T-helper 22 cell (primary cell): Measurements from ENCODE around the gene FAM83F.

ENCODE experiments used
- DNase-seq: peaks from one replicate; pipeline ENCODE4 v3.0.0-alpha.2; 2020; ENCODE audit warnings: low read depth

The FAM83F gene

DNA sequence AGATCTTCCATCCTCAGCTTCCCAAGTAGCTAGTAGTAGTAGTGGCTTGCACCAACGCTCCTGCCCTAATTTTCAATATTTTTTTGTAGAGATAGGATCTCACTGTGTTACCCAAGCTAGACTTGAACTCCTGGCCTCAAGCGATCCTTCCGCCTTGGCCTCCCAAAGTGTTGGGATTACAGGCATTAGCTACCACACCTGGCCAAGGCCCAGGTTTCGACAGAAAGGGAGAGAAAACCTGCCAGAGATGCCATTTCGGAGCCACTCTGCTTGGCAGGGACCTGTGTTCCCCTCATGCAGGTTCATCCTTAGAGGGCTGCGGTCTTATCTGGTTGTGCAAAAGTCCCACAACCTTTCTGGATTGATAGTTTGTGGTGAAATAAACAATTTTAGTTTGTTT, 41.4 kb downstream of the FAM83F start:
- no peak for DNase-seq

DNA sequence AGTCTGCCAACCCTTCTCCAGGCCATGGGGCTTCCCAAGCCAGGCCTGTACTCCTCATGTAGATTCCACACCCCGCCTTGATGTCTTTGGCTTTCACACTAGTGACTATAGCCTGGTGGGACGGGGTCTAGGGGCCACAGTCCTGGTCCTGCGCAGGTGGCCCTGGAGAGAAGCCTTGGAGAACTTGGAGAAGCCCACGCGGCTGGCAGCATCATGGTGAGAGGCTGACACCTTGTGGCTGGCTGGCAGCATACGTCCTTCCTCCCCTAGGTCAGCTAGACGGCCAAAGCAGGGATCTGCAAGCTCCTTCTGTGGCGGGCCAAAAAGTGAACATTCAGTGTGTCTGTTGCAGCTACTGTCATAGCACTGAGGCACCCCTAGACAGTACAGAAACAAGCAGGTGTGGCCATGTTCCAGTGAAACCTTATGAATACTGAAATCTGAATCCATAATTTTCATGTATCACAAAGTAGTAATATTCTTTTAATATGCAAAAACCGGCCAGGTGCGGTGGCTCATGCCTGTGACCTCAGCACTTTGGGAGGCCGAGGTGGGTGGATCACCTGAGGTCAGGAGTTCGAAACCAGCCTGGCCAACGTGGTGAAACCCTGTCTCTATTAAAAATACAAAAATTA, 42.0 kb downstream of the FAM83F start:
- DNase-seq = no peak

DNA sequence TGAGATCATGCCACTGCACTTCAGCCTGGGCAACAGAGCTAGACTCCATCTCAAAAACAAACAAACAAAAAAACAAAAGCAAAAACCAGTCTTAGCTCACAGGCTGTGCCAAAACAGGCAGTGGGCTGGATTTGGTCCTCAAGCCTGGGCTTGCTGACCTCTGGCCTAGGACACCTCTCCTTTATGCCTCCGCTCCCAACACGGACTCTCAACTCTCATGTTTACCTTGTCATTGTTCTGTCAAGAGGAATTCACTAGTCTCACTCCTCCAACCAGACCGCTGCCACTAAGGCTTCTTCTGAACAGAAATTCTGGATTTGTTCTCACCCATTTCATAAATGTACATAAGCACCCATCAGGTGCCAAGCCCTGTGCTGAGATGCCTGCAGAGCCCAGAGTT, 42.6 kb downstream of the FAM83F start:
- no peak for DNase-seq

DNA sequence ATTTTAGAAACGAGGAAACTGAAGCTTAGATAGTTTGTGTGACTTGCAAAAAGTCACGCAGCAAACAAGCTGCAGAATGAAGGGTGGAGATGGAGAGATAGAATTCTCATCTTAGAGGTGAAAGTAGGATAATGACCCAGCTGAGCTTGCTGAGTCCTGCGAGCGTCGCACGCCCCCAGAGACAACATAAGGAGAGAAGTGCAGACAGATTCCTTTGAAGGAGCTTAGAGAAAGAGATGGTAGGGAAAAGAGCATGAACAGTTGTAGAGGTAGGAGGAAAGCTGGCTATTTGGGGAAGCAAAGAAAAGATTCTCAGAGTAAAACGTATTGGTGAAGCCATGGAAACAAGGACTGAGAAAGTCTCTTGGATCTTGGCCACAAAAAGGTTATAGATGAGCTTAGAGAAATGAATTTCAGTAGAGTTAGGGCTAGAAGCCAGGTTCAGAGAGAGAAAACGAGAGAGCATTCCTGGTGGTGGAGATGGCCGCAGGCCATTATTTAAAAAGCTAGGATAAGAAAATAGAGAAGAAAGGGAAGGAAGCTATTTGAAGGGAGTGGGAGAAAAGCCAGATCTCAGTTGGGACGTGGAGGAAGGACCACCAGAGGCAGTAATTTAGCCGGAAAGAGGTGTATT, 44.8 kb downstream of the FAM83F start:
- DNase-seq = no peak

DNA sequence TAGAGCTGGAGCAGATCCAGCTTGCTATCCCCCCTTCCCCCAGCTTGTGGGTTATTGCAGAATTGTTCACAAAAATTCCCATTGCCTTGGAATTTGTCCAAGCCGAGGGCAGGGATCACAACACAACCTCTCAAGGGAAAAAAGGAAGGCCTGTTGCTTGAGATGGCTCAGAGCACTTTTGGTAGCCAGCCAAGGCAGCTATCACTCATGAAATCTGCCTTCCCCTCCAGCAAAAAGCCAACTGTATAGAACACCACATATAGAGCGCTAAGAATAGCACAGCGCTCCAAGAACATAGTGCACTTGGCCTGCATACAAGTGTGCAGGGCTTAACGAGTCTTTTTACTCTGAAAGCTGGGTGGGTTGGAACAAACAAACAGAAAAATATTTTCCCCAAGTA, 46.2 kb downstream of the FAM83F start:
- no peak for DNase-seq

DNA sequence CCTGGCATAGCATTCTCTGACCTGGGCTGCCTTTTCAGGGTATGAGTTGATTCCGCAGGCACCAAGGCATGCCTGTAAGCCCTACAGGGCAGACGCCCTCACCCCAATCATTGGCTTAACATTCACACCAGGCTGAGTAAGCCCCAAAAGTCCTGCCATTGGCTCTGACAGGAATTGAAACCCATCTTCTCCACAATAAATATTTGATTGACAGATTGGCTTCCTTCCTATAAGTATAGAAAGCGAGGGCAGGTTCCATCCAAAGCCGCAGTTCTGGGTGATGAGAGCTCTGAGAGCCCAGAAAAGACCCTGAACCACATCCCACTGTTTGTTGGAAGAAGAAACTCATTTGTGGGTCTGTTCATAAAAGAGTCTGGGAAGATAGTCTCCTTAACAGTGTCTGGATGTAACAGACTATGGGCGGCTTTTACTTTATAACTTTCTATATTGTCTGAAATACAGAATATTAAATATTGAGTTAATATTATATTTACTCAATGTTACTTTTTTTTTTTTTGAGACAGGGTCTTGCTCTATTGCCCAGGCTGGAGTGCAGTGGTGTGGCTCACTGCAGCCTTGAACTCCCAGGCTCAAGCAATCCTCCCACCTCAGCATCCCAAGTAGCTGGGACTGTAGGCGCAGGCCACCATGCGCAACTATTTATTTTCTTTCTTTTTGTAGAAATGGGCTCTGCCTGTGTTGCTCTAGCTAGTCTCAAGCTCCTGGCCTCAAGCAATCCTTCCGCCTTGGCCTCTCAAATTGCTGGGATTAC, 46.8 kb downstream of the FAM83F start:
- DNase-seq = no peak

DNA sequence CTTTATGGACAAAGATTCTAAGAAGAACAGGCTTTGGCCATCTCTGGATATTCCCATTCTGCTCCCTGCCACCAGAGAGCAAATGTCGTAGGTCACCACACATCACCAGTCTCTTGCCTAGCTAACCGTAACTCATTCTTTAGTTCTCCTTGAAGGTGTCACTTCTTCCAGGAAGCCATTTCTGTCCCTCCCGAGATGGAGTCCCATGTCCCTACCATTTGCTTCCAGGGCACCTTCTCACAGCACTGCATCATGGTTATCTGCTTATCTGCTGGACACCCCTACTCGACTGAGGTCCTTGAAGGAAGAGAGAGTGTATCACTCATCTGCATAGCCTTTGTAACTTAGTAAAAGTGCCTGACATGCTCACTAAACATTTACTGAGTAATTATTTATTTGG, 47.6 kb downstream of the FAM83F start:
- no peak for DNase-seq

DNA sequence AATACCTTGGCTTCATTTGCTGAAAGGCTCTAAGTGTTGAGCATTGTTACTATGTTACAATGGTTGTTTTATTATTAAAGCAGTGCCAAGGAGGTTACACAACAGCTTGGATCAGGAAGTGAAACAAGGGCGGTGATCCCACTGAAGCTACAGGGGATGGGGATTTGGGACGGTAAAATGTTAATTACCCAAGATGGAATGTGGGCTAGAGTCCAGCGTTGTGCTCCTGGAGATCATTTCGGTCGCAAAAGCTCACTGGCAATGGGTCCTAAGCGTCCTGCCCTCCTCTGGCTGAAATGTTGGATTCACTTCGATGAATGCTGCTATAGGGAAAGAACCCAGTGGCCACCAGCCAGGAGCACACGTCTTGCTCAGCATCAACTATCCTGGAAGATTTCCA, 48.3 kb downstream of the FAM83F start:
- DNase-seq = no peak

DNA sequence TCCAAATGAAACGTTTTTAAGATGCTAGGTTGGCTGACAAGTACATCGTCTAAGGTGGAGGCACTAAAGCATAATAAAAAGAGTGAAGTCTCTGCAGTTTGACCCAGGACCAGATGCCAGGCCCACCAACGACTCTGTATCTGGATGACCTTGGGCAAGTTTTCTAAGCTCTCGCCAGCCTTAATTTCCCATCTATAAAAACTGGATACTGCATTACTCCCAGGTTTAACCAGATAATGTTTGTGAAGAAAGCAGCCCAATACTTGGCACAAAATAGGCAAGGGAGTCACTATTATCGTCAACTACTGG, 49.0 kb downstream of the FAM83F start:
- no peak for DNase-seq

DNA sequence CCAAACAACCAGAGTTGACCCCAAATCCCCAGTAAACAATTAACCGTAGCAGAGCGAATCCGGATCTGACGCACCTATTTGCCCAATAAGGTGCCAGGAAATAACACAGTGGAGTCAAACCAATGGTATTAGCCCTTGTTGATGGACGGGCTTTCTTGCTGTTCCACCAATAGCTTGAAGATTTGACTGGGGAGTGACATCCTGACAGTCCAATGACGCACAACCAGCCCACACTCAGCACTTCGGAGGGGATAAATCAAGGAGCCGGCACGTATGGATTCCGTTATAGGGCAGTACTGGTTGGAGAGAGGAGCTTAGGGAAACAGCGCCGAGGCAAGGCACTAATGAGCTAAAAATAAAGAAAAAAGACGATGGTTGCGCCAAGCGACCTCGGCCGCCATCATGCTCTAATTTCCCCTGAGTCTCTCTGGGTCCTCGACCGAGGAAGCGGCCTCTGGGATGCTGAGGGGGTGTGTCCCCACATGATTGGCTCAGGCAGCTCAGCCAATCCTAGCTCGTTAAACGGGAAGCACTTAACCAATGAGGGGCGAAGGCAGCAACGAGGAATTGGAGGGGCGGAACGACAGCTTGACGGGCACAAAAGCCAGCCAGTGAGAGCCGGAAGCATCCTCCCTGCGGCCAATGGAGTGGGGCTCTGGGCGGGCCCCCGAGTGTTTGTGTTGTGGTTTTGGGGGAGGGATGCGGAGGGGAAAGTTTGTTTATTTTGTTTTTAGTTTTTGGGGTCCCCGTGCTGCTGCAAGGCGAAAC, 49.5 kb downstream of the FAM83F start:
- DNase-seq = peak; percentile 96

DNA sequence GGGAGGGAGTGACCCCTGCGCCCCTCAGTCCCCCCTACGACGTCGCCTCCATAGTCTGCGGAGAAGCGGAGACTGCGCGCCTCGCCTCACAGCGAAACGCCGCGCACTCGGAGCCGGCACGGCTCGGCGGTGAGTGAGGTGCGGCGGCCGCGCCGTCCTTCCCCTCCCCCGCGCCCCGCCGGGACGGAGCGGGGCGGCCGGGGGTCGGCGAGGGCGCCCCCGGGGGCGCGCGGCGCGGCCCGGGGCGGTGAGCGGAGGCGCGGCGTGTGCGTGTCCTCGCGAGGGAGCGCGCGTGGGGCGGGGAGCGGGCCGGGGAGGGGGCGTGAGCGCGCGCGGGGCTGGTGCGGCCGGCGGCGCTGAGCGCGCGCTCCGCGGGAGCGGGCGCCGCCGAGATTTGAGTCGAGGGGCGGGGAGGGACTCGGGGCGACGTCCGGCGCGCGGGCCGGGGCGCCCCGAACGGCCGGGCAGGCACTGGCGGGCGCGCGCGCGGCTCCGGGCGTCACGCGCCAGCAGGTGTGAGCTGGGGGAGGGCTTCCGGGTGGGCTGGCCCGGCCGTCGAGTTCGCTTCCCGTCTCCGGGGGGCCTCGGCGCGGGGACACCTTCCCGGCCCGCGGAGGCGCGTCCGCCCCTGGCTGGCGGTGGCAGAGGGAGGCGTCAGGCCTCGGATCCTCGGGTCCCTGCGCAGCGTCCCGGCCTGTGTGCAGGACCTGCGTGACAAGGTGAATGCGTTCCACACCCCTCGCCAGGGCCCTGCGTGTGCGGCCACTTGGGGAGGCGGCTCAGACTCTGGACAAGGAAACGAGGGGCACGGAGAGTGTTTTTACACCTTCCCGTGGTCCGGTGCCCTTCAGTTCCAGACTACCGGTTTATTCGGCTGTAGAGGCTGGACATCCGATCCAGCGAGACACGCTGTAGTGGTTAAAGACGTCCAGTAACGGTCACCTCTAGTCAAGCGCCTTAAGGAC, 50.4 kb downstream of the FAM83F start:
- peak; percentile 71 for DNase-seq

DNA sequence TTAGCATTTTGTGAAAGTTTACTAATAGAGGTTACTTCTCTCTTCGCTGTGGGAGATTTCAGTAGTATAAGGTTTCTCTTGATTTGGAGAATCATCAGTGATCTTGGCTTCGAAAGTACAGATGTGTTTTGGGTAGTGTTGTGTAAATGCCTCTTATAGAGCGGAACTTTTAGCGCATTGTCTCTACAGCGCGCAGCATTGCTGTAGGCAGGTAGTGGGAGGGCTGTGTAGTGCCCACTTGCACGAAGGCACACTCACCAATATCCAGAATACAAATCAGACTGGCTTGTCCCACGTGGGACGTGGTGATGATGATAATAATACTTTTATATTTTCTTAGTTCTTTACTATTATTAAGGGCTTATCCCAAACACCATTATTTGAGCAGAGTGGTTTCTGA, 51.4 kb downstream of the FAM83F start:
- no peak for DNase-seq

DNA sequence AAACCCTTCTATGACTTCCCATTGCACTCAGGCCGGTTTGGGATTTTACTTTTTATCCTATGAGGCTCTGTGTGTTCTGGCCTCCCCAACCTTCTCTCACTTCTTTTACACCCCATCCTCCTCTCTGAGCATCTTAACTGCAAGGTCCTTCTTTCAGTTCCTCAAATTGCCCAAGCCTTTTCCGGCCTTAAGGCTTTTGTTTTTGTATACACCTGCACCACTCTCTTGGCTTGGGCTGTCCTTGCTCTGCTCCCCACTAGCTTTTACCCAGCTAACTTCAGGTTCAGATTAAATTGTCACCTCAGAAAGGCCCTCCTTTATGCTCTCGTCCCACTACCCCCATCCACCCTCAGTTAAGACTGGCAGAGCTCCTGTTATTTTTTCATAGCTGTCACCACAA, 55.5 kb downstream of the FAM83F start:
- DNase-seq = no peak

DNA sequence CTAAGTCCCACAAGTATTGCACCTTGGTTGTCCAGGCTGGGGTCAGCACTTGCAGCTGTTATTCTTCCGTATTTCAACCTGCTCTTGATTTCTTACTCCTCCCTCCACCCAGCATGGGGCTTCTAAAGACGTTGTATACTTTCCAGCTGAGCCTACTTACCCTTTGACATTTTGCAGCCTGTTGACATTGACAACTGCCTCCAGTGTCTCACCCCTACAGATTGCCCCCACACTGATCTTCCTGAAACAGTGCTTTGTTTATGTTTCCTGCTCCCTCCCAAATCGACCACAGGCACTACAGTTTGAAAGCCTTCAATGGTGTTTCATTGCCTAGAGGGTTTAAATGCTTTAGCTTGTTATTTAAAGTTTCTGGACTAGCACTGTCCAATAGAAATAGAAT, 56.6 kb downstream of the FAM83F start:
- no peak for DNase-seq

DNA sequence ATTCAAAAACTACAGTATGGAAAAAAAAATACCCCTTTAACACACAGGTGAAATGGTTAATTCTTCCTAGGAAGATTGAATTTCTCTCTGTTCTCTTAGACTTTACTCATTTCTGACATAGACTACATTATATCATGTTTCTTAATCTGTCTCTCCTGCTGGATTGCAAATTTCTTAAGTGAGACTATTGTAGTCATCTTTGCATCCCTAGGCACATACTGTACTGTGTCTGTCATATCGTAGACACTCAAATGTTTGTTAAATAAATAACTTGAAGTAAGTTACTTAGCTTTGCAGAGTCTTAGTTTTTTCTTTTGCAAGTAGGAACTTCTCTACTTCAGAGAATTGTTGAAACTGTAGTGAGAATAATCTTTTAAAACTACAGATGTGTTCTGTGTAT, 58.7 kb downstream of the FAM83F start:
- DNase-seq = no peak

DNA sequence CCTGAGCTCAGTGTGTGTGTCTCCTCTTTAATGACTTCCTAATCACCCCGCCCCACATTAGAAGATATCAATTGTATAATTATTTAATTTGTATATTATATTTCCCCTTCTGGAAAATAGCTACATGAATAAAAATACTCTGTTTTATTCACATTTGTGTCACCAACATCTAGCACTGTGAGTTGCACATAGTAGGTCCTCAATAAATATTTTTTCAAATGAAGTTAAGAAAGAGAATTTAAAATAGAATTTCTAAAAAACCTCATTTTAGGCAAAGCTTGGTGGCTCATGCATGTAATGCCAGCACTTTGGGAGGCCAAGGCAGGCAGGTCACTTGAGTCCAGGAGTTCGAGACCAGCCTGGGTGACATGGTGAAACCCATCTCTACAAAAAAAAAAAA, 59.7 kb downstream of the FAM83F start:
- no peak for DNase-seq

DNA sequence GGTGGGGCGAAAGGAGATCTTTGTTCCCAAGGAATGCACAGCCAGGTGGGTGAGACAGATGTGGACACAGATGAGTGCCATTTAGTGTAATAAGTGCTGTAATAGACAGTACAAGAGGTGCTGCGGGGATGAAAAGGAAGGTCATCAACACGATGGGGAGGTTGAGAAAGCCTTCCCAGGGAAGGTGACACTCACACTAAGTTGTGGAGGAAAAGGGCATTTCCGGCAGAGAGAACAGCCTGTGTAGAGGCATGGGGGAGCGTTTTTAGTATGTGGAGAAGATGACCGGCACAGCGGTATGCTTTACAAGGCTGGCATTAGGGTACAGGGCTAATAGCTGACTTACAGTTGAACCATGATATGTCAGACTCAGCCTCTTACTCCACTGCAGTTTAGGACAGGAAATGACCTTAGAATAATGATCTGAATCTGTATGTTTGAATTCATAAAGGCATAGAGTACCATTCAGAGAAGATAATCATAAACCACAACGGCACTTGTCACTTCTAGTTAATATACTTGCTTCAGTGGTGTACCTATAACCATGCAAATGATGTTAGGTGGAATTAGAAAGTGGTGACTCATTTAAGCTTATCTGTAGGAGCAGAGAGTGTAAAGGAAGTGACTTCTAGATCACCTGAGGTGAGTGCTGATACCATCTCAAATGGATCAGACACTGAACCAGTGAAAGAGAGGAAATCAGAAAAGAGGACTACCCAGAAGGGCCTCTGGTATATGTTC, 60.6 kb downstream of the FAM83F start:
- peak; percentile 14 for DNase-seq

DNA sequence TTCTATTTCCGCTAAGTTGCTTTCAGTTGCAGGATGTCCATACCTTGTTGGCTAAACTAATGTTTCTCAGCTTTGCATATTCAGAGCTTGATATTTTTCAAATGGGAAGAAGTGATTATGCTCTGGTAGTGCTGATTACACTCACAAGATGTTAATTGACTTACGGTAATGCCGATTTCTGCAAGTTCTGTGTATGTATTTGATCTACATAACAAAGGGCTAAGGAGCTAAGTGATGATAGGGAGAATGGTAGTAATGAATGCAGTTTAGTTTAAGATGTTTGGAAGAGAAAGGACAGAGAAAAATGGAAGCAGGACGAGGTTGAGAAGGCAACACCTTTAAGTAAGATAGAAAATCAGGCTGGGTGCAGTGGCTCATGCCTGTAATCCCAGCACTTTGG, 61.4 kb downstream of the FAM83F start:
- DNase-seq = no peak

DNA sequence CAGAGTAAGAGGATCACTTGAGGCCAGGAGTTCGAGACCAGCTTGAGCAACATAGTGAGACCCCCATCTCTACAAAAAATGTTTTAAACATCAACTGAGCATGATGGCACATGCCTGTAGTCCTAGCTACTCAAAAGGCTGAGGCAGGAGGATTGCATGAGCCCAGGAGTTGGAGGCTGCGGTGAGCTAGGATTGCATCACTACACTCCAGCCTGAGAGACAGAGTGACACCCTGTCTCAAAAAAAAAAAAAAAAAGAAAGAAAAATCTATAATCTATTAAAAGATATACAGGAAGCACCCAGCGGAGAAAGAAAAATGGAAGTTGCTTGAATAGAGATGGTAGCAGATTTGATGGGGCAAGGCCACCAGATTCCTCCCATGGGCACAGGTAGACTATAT, 61.8 kb downstream of the FAM83F start:
- DNase-seq = no peak

DNA sequence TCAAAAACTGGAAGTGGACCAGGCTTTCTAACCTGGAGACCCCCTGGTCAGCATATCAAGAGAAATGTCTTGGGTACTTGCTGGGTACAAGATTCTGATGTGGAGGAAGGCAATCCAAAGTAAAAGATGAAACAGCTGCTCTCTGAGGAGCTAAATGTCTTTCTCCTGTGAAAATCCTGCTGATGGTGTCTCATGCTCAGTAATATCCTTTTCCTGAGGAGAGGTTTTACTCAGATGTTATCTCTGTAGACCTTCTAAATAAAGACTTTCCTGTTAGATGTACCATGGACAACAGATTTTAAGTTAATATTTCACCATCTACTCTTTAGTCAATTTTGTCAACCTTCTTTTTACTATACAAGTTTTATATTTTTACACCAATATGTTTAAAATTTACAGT, 62.9 kb downstream of the FAM83F start:
- DNase-seq = no peak

DNA sequence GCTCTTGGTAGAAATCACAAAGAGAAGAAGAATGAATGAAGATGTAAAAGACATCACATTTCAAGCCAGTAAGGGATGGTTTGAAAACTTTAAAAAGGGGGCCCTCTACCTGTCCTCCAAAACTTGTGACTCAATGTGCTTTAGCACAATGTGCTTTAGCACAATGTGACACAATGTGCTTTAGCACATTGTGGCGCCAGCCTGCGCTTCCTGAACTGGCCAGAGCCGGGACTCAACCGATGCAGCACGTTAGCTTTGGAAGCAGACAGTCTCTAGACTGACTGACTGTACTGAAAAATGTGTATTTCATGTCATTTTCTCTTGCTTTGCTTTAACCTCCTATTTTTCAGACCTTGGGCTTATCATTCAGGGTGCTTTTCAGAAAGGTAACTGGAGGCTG, 63.5 kb downstream of the FAM83F start:
- DNase-seq = no peak
